HG03432 (cell line): ENCODE measurements around the gene FUZ.
A peak's percentile ranks its signal among the peaks of the same experiment; 100 is the strongest.

Source experiments
- ATAC-seq: cut with Tn5 transposase; IDR thresholded peaks from one replicate; pipeline ENCODE4 v1.9.1; 2021; ENCODE audit warnings: mild to moderate bottlenecking, moderate library complexity; ENCODE audit not compliant: unreplicated experiment

Gene FUZ, protein sequence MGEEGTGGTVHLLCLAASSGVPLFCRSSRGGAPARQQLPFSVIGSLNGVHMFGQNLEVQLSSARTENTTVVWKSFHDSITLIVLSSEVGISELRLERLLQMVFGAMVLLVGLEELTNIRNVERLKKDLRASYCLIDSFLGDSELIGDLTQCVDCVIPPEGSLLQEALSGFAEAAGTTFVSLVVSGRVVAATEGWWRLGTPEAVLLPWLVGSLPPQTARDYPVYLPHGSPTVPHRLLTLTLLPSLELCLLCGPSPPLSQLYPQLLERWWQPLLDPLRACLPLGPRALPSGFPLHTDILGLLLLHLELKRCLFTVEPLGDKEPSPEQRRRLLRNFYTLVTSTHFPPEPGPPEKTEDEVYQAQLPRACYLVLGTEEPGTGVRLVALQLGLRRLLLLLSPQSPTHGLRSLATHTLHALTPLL

GRCh38 chr19:49812997-49813861 is at the start of gene FUZ:
Gene FUZ (minus strand): TSS chr19:49813292. CDS start chr19:49813106, 186 bp downstream.
- peak; percentile 45 for ATAC-seq

DNA sequence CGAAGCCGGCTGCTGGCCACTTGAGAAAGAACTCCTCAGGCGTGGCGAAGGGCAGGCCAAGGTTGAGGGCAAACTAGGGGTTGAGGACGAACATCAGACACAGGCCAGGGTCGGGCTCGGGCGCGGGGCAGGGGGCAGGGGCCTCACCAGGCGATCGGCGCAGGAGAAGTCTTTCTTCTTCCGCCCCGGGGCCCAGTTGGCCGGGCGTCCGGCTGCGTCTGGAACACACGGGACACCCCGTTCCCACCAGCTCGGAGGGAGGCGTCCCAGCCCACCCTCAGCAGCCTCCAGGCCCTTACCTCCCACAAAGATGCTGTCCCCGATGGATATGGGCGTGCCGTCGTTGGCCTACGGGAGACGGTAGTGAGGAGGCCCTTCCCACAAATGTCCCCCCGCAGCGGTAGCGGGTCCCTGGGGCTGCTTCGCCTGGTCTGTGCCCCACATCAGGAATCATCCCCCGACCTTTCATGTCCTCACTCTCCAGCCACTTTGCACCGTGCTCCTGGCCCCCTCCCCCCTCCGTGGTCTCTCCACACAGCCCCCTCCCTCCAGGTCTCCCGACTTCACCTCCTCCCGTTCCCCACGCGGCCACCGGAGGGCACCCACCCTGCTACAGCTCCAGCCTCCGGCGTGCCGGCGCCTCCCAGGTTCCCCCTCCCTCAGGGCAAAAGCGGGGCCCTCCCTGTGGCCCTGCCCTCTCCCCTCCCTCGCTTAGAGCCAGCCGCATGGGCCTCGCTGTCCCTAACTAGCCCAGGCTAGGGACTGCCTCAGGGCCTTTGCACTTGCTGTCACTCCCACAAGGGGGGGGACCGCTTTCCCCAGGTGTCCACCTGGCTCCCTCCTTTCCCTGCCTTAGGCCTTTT is 49.5 kb upstream of the FUZ start:
- no peak for ATAC-seq

DNA sequence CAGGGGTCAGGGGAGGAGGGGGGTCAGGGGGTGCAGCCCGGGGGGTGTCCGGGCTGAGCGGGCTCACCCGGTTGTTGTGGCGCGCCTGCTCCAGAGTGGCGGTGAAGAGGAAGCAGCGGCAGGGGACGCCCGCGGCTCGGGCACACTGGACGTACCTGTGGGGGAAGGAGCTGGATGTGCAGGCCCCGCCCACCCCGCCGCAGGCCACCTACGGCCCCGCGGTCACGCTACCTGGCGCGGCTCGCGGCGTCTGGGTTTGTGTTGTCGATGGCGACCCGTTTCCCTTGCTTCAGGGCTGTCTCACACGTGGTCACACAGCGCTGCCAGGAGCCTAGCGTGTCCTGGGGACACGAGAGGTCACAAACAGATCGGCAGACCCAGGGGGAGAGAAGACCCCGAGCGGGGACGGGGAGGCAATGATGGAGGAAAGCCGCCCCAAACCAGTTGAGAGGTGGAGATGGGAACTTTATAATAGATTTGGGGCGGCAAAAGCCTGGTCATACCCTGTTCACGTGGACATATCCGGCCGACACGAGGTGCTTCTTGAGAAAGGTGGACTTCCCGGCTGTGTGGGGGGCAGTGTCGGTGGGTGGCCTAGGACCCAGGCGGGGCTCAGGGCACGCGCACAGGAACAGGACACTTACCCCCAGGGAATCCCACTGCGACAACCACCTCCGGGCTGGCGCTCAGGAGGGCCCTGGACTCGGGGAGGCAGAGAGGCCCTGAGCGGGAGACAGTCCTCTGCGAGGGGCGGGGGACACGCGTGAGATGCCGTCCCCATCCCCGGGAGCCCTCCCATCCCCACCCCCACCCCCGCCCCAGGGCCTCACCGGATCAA is 48.7 kb upstream of the FUZ start:
- no peak for ATAC-seq

GRCh38 chr19:49861107-49861506 is 48.0 kb upstream of the FUZ start:
- no peak for ATAC-seq

DNA sequence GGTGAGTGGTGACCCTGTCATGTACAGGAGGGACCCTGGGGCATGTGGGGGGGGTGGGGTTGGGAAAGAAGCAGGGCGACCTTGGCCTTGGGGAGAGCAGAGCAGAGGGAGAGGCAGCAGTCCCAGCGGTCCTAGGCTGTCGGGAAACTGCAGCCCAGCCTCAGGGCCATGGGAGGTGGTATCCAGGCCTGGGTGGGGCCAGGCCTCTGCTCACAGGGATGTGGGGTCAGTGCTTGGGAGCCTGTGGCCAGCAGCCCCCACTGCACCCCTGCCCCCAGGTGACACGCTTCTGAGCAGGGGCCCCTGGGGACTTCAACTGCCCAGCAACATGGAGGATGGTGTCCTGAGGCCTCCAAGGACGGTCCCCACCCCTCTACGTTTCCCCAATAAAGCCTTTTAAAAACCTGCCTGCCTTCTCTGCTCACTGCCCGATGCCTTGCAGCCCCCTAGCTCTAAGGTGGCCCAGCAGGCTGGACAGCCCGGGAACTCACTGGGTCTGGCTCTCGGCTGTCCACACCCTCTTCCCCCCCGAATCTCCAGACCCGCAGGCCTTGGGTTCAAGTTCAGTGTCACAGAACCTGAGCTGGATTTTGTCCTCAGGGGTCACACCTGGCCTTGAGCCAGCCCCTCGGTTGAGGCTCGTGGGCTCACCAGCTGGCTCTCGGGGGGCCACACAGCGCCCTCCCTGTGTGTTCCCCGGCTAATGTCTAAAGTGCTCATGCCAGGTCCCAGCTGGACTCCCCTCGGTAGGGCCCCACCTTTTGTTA is 47.4 kb upstream of the FUZ start:
- ATAC-seq = no peak

- ATAC-seq = no peak
Observed at GRCh38 chr19:49859682-49860335, 46.7 kb upstream of the FUZ start.

GRCh38 chr19:49858088-49858985 is 45.2 kb upstream of the FUZ start:
- ATAC-seq = no peak

GRCh38 chr19:49857838-49858087 is 44.7 kb upstream of the FUZ start:
- ATAC-seq = no peak

GRCh38 chr19:49857061-49857837 is 44.2 kb upstream of the FUZ start:
- no peak for ATAC-seq

DNA sequence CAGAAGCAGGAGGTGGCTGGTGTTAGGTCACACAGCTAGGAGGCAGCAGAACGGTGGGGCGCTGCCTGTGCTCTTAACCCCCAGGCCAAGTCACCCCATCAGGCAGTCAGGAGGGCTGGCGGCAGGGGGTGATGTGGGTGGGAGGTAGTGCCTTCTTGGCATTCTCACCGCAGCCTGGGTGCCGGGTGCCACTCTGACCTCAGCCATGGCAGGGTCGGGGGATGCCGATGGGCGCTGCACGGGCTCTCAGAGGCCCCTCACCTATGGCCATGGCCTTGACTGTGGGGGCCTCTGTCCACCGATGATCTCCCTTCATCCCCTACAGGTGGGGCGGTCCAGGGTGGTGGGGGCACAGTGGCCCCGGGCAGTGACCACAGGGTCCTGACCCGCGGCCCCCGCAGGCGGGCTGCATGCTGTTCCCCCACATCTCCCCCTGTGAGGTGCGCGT is 43.5 kb upstream of the FUZ start:
- ATAC-seq = no peak

DNA sequence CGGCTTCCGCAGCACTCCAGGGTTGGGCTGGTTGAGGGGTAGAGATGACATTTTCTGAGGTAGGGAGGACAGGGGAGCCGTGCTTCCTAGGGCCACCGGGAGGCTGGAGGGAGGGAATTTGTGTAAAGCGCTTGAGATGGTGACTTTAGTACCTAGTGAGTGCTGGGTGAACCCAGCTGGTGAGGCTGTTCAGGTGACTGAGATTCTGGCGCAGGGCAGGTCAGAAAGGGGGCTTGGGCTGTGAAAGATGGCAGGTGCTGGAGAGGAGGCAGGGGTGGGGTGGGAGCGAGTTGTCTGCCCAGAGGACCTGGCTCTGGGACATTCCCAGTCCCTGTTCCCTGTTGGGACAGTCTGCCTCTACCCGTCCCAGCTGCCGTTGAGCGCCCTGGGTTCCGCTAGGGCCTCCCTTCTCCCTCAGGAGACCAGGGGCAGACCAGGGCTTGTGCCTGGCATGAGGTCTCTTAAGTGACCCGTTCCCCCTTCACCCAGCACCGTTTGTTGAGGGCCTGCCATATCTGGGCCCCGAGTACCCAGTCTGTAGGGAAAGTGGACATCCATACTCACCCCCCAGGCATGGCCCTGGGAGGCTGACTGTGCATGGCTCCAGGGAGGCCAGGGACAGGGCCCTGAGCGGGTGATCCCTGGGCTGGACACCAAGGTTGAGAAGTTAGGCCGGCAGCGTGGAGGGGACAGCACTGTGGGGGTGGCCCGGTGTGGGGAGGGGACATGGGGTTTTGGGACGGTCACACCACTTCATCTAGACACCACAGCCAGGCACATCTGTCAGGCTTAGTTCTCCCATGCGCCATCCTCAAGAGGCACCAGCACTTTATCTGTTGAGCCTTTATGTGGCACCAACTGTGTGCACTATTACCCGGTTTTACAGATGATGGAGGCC is 42.8 kb upstream of the FUZ start:
- ATAC-seq = no peak

GRCh38 chr19:49855277-49855675 is 42.2 kb upstream of the FUZ start:
- ATAC-seq = no peak

DNA sequence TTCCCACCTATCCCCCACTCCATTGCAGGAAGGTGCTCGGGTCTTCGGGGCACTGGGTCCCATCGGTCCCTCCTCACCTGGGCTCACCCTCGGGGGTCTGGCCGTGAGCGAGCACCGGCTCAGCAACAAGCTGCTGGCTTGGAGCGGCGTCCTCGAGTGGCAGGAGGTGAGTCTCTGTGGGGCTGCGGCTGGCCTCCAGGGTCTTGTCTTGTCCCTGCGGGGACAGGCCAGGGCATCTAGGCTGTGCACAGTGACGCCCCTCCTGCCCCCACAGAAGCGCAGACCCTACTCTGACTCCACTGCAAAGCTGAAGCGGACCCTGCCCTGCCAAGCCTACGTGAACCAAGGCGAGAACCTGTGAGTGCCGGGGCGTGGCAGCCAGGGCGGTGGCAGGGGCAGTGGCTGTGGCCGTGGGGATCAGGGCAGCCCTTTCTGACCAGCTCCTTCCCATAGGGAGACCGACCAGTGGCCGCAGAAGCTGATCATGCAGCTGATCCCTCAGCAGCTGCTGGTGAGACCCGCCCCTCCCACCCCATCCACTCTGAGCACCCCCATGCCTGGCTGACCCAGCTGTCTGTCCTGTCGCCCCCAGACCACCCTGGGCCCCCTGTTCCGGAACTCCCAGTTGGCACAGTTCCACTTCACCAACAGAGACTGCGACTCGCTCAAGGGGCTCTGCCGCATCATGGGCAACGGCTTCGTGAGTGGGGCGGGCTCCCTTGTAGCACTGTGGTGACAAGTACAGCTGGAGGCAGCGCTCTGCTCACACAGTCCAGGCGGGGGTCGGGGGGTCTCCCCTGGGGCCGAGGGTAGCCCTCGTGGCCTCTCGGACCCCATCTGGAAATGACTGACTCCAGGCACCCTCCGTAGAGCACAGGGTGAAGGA is 41.5 kb upstream of the FUZ start:
- no peak for ATAC-seq

DNA sequence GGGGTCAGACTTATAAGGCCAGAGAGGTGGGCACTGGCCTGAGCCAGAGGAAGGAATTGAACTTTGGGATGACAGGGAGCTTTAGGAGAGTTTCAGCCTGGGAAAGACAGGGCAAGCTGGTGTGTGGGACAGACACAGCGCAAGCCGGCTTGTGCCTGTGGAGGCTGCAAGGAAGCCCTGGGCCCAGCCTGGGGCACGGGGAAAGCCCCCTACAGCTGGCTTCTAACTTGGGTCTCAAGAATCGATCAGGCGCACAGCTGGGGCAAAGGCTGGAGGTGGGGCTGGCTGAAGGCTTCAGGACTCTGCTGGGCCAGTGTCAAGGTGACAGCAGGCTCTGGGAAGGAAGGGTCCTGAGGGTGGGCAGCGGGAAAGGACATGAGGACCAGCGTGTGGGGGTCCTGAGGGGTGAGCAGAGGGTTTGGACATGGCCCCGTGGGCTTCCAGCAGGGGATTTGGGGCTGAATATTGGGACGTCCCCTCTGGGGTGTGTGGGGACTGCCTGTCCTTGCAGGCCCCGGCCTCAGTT is 40.8 kb upstream of the FUZ start:
- no peak for ATAC-seq

- ATAC-seq = no peak
Observed at GRCh38 chr19:49852631-49853126, 39.6 kb upstream of the FUZ start.
